ENCODE results near the gene TXNRD3.

TXNRD3 gene

GRCh38 chr3:126570103-126570541, 84.8 kb downstream of the TXNRD3 start:
- no peak overlapping the region for H3K4me3 ChIP-seq (ENCODE audit: low read length)
- TF ChIP-seq ZNF274 (IDR thresholded peaks at IDR 0.05; ENCODE audit: low read depth, low read length): no peak

GRCh38 chr3:126569390-126569975, 85.4 kb downstream of the TXNRD3 start:
- TF ChIP-seq ZNF274 (IDR thresholded peaks at IDR 0.05; ENCODE audit: low read depth, low read length): no peak
- no peak overlapping the region for H3K4me3 ChIP-seq (ENCODE audit: low read length)

GRCh38 chr3:126568776-126569342, 86.1 kb downstream of the TXNRD3 start:
- no peak overlapping the region for H3K4me3 ChIP-seq (ENCODE audit: low read length)
- no peak for TF ChIP-seq ZNF274 (IDR thresholded peaks at IDR 0.05; ENCODE audit: low read depth, low read length)

- no peak for TF ChIP-seq ZNF274 (IDR thresholded peaks at IDR 0.05; ENCODE audit: low read depth, low read length)
- no peak overlapping the region for H3K4me3 ChIP-seq (ENCODE audit: low read length)
These were observed 87.1 kb downstream of the TXNRD3 start for GRCh38 chr3:126567696-126568438.

- H3K4me3 ChIP-seq (ENCODE audit: low read length): no peak overlapping the region
- TF ChIP-seq ZNF274 (IDR thresholded peaks at IDR 0.05; ENCODE audit: low read depth, low read length): no peak
These were observed 92.1 kb downstream of the TXNRD3 start for GRCh38 chr3:126562737-126563276.

GRCh38 chr3:126558336-126559071, 96.4 kb downstream of the TXNRD3 start, which contains the start of gene C3orf22:
C3orf22 (minus strand) TSS chr3:126558932; CDS start chr3:126553390, 5,542 bp downstream.
- no peak for TF ChIP-seq ZNF274 (IDR thresholded peaks at IDR 0.05; ENCODE audit: low read depth, low read length)

GRCh38 chr3:126557761-126558160, 97.2 kb downstream of the TXNRD3 start:
- TF ChIP-seq ZNF274 (IDR thresholded peaks at IDR 0.05; ENCODE audit: low read depth, low read length): no peak
- H3K4me3 ChIP-seq (ENCODE audit: low read length): no peak overlapping the region

More at GRCh38 chr3:126558336-126559071, 96.4 kb downstream of the TXNRD3 start, which contains the start of gene C3orf22:
- no peak within 1 kb of the TSS for H3K4me3 ChIP-seq (ENCODE audit: low read length)

GRCh38 chr3:126557415-126557745, 97.5 kb downstream of the TXNRD3 start:
- no peak overlapping the region for H3K4me3 ChIP-seq (ENCODE audit: low read length)
- TF ChIP-seq ZNF274 (IDR thresholded peaks at IDR 0.05; ENCODE audit: low read depth, low read length): no peak

All from GM08714 (cell line).